GM18861 (cell line): ENCODE measurements around the gene ALKBH5.

ENCODE experiments used
- ATAC-seq: cut with Tn5 transposase; IDR thresholded peaks from one replicate; pipeline ENCODE4 v1.9.1; 2021; ENCODE audit not compliant: unreplicated experiment

Gene ALKBH5

DNA sequence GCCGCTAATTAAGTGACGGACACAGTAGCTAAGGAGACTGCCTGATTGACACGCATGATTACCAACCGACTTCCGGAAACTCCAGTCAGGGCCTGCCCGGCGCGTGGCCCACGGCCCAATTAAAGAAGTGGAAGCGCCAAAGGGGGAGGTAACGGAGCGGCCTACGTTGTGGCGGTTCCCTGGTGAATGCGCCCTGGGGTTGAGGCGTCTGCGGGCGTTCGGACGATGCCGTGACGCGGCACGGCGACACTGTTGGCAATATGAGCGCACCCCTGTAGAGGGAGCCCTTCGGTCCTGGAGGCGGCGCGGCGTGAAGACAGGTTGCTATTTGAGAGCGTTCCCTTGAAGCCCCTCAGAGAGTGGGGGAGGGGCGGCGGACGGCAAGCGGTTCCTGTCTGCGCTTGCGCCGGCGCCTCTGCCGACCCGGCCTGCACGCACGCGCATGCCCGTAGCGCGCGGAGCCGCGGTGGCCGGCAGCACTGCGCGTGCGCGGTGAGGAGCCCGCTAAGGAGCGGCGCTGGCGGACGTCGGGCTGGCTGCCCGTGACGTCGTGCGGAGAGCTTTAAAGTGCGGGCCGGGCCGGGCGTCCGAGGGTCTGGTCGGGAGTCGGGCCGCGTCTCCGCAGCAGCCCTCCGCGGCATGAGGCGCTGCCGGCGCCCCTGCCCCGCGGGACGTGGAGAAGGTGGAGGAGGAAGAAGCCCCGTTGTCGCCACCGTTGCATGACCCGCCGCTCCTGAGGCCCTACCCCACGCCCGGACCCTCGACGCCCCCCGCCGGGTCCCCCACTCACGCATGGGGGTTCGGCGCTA is at the start of gene ALKBH5:
TSS of gene ALKBH5 (plus strand) at position 495 of the 809 bp plus-strand sequence. CDS start 416 bp downstream, outside the sequence.
- peak; percentile 73 for ATAC-seq

DNA sequence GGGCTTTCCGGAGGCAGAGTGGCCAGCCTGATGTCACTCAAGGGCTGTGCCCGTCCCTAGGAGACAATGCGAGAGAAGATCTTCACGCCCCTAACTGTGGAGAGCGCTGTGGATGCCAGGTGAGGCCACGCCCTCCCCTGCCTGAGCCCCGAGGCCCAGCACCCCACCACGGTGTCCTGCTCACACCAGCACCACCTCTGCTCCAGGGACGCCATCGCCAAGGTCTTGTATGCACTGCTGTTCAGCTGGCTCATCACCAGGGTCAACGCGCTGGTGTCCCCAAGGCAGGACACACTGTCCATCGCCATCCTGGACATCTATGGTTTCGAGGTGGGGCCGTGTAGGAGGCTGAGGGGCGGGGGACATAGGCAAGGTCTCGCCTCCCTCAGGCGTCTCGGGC is 47.3 kb upstream of the ALKBH5 start:
- no peak for ATAC-seq

DNA sequence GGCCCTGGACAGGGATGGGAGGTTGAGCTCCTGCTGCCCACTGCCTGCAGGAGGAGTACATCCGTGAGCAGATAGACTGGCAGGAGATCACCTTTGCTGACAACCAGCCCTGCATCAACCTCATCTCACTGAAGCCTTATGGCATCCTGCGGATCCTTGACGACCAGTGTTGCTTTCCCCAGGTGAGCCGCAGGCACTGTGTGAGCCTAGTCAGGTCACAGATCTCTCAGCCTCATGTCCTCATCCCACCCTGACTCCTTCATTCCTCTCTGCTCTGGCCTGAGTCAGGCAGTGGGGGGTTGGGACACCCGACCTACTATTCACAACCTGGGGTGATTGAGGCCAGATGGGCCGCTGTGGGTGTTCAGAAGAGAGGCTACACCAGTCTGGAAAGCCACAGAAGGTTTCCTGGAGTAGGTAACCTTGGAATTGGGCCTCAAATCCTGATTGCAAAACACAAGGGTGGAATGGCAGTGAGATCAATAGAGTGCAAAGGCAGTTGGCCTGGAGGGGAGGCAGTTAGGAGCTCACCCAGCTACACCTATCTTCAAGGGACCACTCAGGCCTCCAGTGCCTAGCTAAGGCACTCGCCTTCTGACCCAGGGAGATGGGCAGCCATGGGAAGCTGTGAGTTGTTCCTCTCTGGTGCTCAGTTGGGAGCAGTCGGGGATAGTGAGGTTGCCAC is 45.4 kb upstream of the ALKBH5 start:
- no peak for ATAC-seq

DNA sequence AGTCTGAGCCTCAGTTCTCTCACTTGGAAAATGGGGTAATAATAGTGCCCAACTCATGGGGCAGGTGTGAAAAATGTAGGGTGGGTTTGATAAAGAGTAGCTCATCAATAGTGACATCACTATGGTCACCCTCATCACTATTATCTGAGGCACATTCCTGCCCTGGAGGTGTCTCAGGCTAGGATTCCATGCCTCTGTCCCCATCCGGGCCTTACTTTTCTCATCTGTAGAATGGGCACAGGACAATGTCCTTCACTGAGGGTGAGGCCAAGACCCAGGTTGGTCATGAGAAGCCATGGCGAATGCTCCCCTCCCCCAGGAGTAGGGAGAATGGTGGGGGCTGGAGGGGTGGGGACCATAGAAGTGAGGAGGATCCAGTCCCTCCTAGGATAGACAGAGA is 44.5 kb upstream of the ALKBH5 start:
- no peak for ATAC-seq

DNA sequence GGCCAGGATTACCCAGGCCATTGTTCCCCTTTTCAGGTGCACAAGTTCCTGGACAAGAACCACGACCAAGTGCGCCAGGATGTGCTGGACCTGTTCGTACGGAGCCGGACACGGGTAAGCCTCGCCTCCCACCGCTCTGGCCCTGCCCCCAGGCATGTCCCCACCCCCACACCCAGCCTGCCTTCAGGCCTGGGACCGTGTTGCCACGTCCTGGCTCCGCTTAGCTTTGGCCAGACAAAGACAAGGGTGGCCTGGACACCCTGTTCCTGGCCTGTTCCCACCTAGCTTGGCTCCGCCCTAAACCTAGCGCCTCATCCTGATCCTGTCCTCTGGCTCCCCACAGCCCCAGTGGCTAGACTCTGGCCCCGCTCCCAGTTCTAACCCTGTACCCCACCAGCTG is 44.1 kb upstream of the ALKBH5 start:
- no peak for ATAC-seq

DNA sequence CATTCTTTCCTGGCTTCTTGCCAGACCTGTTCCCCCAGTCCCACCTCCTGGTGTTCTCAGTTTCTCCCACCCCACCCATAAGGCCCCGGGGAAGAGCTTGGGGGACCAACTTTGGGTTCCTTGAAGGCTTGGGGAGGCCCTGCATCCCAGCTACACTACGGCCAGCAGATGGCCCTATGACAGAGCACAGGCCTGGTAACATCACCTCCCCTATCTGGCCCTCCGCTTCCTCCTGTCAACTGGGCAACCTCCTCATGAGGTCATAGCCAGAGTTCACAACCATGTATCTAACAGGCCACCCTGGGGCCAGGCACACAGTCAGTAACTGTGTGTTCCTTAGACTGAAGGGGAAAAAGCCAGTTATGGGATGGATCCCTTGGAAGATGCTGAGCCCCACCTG is 43.7 kb upstream of the ALKBH5 start:
- ATAC-seq, result no peak

DNA sequence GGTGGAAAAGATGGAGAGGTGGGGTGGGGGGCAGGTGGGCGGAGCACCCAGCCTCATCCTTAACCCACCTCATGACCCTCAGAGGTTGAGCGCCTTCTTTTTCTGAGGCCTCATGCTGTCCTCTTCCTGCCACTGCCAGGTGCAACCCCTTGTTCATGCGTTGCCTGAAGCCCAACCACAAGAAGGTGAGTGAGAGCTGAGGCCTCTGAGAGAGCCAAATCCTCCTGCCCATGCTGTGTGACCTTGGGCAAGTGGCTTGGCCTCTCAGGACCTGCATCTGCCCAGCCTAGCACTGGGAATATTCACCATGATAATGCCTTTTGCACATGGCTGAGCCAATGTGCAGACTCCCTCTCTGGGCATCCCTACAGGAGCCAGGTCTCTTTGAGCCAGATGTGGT is 43.0 kb upstream of the ALKBH5 start:
- ATAC-seq, result no peak

DNA sequence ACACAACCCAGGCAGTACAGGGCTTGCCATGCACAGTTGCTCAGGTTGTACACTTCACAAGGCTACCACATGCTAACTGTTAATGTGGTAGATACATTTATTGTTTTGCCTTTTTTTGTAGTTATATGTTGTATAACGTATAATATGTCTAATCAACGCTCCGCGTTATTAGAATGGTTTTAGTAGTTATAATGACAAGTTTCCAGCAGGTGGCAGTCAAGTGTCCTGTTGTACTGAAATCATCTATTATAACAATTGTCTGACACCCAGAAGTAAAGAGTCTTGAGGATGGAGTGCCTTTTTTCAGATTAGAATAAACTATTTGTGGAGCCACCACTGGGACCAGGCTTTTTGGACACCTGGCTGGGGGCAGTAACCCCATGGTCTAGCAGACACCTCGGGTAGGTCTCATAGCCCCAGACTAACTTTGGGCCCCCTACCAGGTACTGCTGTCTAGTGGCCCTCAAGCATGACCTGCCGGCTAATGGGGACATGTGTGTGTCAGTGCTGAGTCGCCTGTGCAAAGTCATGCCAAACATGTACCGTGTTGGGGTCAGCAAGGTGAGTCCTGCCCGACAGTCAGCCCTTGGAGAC is 42.3 kb upstream of the ALKBH5 start:
- ATAC-seq, result no peak

DNA sequence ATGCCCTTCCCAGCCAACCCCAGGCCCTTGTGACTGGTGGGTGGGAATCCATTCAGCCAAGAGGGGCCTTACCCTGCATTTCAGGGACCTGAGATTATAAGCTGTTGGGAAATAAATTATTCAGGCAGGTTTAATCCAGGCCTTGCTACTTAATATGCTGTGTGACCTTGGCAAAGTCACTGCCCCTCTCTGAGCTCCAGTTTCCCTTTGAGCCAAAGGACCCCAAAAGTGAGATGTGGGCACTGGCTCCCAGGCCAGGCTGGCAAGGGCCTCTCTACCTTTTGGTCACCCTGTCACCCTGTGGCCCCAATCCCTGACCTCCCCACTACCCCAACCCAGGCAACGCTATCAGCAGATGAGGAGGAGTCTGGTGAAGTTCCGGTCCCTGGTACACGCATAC is 41.2 kb upstream of the ALKBH5 start:
- no peak for ATAC-seq

DNA sequence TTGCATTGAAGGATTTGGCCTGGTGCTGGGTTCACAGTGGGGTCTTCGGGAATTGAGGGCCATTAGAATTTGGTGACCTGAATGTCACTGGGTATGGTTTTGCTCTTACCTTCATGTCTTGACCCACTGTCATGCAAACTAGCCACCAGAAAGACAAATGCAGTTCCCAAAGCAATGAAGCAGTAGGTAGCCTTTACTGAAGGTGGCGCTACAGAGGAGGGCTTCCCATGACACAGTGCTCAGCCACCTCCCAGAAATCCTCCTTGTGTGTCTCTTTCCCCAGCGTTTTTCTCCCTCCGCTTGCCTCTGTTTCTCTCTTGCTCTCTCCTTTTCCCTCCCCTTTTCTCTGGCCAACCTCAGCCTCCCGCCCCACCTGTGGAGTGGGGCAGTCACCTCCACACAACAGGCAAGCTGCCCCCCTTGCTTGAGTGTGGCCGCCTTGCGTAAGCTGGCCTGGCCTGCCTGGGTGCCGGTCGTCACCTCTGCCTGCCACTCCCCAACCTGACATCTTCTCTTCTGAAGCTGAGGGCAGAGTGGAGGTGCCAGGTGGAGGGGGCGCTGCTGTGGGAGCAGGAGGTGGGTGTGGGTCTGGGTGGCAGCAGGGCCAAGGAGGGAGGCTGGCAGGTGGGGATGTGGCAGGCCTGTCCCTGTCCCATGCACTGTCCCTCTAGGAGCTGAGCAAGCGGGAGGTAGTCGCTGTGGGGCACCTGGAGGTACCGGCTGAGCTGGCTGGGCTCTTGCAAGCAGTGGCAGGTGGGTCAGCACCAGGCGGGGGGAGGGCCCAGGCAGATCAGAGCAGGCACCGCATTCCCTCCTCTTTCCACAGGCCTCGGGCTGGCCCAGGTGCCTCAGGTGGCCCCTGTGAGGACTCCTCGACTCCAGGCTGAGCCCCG is 40.3 kb upstream of the ALKBH5 start:
- no peak for ATAC-seq

DNA sequence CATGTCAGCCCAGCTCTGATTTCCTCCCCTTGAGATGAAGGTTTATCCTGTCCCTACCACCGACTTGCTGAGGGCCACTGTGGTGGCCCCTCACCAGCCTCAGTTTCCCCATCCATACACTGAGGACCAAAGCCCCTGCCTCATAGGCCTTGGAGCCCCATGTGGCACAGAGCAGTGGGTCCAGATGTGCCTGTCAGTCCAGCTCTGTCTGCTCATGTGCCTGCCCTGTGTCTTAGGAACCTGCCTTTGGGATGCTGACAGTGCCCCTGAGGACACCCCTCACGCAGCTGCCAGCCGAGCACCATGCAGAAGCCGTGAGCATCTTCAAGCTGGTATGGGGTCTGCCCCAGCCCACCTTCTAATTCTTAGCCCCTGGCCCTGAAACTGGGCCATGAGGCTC is 39.4 kb upstream of the ALKBH5 start:
- no peak for ATAC-seq

DNA sequence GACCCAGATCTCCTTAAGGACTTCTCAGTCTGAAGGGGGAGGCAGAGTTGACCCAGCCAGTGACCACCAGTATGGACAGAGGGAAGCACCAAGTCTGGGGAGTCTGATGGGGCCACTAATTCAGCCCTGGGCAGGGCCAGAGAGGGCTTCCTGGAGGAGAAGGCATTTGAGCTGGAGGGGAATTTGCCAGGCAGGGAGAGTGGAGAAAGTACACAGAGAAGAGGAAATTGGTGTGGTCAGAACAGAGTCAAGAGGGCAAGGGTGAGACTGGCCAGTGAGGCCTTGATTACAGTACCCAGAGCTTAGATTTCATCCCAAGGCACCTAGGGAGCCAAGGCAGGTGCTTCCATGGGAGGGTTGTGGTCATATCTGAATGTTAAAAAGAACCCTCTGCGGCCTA is 38.8 kb upstream of the ALKBH5 start:
- no peak for ATAC-seq

DNA sequence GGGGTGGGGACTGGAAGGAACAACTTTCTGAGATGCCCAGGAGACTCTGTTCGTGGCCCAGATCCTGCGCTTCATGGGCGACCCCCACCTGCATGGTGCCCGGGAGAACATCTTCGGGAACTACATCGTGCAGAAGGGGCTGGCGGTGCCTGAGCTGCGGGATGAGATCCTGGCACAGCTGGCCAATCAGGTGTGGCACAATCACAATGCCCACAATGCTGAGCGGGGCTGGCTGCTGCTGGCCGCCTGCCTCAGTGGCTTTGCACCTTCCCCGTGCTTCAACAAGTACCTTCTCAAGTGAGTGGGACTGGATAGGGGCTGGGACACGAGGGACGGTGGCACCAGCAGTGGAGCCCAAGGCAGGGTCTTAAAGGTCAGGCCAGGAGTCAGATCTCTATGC is 37.8 kb upstream of the ALKBH5 start:
- ATAC-seq, result no peak

DNA sequence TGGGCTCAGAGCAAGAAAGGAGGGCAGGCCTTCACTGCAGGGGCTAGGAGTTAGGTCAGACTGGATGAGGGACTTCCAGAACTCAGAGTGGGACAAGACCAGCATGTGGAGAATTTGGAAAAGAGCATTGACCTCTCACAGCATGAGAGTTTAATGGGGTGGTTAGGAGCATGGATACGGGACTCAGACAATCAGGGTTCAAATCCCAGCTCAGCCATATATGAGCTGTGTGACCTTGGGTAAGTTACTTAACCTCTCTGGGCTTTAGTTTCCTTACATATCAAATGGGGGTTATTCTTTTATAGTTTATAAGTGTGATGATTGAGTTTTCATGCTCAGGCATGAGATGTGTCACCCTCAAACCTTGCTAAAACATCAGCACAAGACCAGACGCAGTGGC is 37.4 kb upstream of the ALKBH5 start:
- no peak for ATAC-seq

DNA sequence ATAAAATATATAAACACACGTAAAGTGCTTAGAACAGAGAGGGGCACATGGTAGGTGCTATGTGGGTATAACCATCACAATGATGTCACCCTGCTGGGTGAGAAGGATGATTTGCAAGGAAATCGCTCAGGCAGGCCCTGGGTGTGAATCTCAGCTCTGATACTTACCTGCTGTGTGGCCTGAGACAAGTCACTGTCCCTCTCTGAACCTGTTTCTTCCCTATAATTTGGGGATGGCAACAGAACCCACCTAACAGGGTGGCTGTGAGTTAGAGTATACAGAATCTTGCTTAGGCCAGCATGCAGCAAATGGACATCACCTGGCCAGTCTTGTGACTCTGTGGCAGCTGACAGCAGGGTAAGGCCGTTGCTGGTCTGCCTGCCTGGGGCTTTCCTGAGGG is 36.6 kb upstream of the ALKBH5 start:
- ATAC-seq, result no peak

DNA sequence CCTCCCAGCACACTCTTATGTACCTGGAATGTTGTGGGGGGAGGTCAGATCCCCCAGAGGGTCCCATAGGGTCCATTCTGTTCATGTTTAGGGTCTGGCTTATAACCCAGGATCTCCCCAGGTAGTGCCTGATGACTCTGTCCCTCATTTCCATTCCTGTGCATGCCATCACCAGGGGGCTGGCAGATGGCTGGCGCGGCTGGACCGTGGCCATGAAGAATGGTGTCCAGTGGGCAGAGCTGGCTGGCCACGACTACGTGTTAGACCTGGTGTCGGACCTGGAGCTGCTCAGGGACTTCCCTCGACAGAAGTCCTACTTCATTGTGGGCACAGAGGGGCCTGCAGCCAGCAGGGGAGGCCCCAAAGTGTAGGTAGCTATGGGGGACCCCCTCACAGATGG is 35.0 kb upstream of the ALKBH5 start:
- no peak for ATAC-seq

DNA sequence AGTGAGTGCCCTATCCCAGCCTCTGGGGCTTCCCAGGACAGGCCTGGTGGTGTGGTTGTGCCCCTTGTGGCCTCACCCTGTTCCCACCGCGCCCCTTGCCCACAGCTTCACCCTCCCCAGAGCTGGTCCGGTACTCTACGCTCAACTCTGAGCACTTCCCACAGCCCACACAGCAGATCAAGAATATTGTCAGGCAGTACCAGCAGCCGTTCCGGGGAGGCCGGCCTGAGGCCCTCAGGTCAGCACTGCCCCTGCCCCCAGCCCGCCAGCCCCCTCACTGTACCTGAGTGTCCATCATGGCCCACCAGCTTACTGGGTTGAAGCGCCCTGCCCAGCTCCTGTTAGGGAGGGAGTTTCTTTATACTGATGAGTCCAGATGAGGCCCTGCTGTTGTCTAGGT is 32.3 kb upstream of the ALKBH5 start:
- ATAC-seq, result no peak

DNA sequence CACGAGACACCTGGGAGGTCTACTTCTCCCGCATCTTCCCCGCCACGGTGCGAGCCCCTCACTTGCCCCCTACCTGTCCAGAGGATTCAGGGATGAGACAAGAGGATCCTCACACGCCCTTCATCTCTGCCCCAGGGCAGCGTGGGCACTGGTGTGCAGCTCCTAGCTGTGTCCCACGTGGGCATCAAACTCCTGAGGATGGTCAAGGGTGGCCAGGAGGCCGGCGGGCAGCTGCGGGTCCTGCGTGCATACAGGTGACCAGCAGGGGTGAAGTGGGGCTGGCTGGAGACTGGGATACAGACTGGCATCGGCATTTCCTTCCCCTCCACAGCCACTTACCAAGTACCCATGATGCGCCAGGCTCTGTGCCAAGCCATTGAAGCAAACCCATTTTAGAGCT is 28.4 kb upstream of the ALKBH5 start:
- ATAC-seq, result no peak

DNA sequence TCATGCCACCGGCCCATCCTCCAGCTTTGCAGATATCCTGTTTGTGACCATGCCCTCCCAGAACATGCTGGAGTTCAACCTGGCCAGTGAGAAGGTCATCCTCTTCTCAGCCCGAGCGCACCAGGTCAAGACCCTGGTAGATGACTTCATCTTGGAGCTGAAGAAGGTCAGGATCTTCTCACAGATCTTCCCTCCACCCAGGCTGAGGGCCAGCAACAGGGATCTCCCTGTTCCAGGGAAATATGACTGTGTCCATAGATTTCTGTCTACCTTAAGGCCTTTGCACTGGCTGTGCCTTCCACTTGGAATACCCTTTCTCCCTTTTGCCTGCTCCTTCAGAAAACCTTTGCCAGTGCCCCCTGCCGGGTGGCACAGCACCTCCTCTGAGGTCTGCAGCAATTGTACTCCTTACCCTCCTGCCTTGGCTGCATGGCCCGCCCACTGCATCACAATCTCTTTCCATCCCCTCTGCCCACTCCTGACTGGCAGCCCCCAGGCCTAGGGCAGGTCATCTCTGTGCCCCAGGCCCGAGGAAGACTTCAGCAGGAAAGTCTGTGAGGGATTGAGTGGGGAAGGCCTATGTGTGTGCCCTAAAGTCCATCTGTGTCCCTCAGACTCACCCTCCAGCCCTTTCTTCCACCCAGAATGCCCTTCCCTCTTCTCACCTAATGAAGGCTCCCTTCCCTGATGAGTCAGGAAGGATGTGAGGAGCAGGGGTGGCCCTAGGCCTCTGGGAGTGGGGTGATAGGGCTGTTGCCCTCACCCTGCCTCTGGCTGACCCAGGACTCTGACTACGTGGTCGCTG is 27.3 kb upstream of the ALKBH5 start:
- ATAC-seq, result no peak

DNA sequence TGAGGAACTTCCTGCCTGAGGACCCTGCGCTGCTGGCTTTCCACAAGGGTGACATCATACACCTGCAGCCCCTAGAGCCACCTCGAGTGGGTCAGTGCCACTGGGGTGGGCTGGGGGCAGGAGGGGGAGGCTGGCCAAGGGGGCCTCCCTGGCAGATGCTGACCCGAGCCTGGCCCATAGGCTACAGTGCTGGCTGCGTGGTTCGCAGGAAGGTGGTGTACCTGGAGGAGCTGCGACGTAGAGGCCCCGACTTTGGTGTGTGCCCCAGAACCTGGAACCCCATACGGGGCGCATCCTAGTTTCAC is 26.7 kb upstream of the ALKBH5 start:
- no peak for ATAC-seq
